MCF 10A (cell line): Measurements from ENCODE around the gene GPN2. TPM values are rescaled to one million over a fixed set of nuclear protein-coding genes. Genes with fewer than 3 reads are reported as not detected.

Source experiments
- BruUV-seq: library from RNA; stranded (reverse); fragments of 400-500 nt; replicated peaks from 2 replicates; lab custom pipeline; 2021; lab: Mats Ljungman, UMichigan
- CTCF ChIA-PET: fragments of 300-600 bp; sonication (Branson Sonifier 250); formaldehyde crosslinking; extraction: SDS; loops from one replicate; lab custom pipeline; 2021; ENCODE audit warnings: antibody characterized with exemption, inconsistent platforms; lab: Yijun Ruan, JAX
- POLR2A ChIA-PET: fragments of 300-600, 350-650 bp; sonication (Branson Sonifier 250); formaldehyde crosslinking; extraction: SDS; loops from one replicate; lab custom pipeline; 2020; ENCODE audit warnings: antibody characterized with exemption, inconsistent platforms; lab: Yijun Ruan, JAX
- DNase-seq: peaks from one replicate; pipeline ENCODE4 v3.0.0-alpha.2; 2018; ENCODE audit not compliant: unreplicated experiment
- H3K27ac Mint-ChIP-seq: one replicate; pipeline ENCODE4 v1.8.0; 2022; ENCODE audit warnings: mild to moderate bottlenecking, low read depth, mixed read lengths; ENCODE audit not compliant: unreplicated experiment
- H3K27me3 Mint-ChIP-seq: one replicate; pipeline ENCODE4 v1.8.0; 2022; ENCODE audit warnings: mixed read lengths; ENCODE audit not compliant: insufficient read depth, unreplicated experiment
- H3K36me3 Mint-ChIP-seq: one replicate; pipeline ENCODE4 v1.8.0; 2022; ENCODE audit warnings: mild to moderate bottlenecking, moderate library complexity, mixed read lengths; ENCODE audit not compliant: insufficient read depth, unreplicated experiment
- H3K4me1 Mint-ChIP-seq: one replicate; pipeline ENCODE4 v1.8.0; 2022; ENCODE audit warnings: mixed read lengths; ENCODE audit not compliant: insufficient read depth, unreplicated experiment
- H3K4me3 Mint-ChIP-seq: one replicate; pipeline ENCODE4 v1.8.0; 2022; ENCODE audit warnings: mild to moderate bottlenecking, moderate library complexity, mixed read lengths; ENCODE audit not compliant: unreplicated experiment
- H3K9me3 Mint-ChIP-seq: one replicate; pipeline ENCODE4 v1.8.0; 2022; ENCODE audit warnings: mixed read lengths; ENCODE audit not compliant: unreplicated experiment
- intact Hi-C: fragments of 100-400 bp; cut with micrococcal nuclease; formaldehyde crosslinking; loops from 2 replicates; pipeline ENCODE4 v1.14.1; 2022
- total RNA-seq: library from RNA; stranded (reverse); gene quantifications from 2 replicates; pipeline ENCODE4 v1.2.3, GENCODE V29; 2022
- TF ChIP-seq, protein P1 (sequence below): fragments of 200-600 bp; IDR thresholded peaks from one replicate; pipeline ENCODE4 v1.8.0; 2022; ENCODE audit warnings: antibody characterized with exemption, mild to moderate bottlenecking; ENCODE audit not compliant: unreplicated experiment

Gene GPN2
- total RNA-seq, 1 experiment from 2014 or later = 39.7 TPM

DNA sequence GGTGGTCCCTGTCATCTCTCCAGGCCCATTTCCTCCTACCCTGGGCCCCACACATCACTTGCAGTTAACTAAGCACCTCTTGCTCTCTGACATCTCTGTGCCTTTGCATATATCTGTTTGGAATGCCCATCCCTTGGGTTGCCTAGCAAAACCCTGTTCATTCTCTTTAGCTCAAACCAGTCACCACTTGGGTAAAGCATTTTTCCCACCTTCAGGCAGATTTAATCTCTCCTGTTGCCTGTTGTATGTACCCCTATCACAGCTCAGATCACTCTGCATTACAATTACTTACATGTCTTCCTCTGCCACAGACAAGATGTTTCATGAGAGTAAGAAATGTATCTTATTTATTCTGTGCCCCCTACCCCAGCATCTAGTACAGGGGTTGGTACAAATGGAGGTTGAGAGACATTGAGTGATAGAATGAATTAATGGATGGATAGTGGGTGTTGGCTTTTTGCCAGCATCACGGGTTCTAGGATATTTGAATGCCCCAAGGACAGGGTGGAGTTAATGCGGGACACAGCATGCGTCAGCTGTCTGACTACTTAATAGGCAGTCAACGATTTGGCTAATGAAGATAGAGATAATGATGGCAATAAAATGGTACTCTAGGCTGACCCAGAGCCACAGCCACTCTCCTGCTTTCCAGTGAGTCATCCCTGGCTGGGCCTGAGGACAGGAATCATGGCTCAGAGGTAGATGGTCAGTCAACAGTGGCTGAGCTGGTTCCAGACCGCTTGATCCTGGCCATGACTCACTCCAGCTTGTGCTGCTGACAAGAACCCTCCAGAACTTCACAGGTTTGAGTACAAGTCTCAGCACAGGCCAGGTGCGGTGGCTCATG is 17.2 kb upstream of the GPN2 start:
- TF ChIP-seq, protein P1, sequence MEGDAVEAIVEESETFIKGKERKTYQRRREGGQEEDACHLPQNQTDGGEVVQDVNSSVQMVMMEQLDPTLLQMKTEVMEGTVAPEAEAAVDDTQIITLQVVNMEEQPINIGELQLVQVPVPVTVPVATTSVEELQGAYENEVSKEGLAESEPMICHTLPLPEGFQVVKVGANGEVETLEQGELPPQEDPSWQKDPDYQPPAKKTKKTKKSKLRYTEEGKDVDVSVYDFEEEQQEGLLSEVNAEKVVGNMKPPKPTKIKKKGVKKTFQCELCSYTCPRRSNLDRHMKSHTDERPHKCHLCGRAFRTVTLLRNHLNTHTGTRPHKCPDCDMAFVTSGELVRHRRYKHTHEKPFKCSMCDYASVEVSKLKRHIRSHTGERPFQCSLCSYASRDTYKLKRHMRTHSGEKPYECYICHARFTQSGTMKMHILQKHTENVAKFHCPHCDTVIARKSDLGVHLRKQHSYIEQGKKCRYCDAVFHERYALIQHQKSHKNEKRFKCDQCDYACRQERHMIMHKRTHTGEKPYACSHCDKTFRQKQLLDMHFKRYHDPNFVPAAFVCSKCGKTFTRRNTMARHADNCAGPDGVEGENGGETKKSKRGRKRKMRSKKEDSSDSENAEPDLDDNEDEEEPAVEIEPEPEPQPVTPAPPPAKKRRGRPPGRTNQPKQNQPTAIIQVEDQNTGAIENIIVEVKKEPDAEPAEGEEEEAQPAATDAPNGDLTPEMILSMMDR = no peak
- peak; percentile 88 for DNase-seq
- intact Hi-C loops = loop anchor here (2.0 kb wide), 1 partner anchor 14 kb away; the partner anchor contains the start of gene NUDC

DNA sequence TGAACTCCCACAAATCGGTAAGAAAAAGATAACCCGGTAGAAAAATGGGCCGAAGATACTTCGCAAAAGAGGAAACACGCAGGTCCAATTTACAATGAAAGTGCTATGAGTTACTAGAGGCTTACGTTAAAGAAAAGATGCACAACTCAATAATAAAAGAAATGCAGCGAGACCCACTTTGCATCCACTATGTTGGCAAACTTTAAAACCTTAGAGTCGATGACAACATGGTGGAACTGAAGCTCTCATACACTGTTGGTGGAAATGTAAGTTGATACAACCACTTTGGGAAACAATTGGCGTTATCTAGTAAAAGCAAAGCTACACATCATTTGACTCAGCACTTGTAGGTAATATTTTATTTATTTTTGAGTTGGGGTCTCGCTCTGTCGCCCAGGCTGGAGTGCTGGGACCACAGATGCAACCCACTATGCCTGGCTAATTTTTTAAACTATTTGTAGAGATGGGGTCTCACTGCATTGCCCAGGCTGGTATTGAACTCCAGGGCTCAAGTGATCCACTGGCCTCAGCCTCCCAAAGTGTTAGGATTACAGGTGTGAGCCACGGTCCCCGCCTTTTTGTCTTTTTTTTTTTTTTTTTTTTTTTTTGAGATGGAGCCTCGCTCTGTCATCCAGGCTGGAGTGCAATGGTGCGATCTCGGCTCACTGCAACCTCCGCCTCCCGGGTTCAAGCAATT is 10.9 kb upstream of the GPN2 start:
- TF ChIP-seq, protein P1 = no peak
- no TSS peak for BruUV-seq
- intact Hi-C loops = no loop called here
- peak overlapping the region; percentile 98 for H3K27ac Mint-ChIP-seq
- H3K36me3 Mint-ChIP-seq = peaks cover 34% of the 10 kb centered on the region
- POLR2A ChIA-PET = interaction anchor here (0.7 to 6.3 kb wide), 24 partner anchors 8 to 899 kb away, joined by 3 to 103 read pairs (median 6); partner anchors contain the start of genes GPN2, KDF1, NUDC and RPS6KA1
- no peaks in the 10 kb centered on the region for H3K27me3 Mint-ChIP-seq
- CTCF ChIA-PET = interaction anchor here (0.6 to 0.7 kb wide), 2 partner anchors 98 to 707 kb away, joined by 4 to 5 read pairs; no protein-coding TSS in a partner anchor
- peaks cover 13% of the 10 kb centered on the region for H3K4me1 Mint-ChIP-seq
- no peaks in the 10 kb centered on the region for H3K9me3 Mint-ChIP-seq
- DNase-seq = no peak
- H3K4me3 Mint-ChIP-seq = peak overlapping the region; percentile 90

More for the DNA sequence above, 17.2 kb upstream of the GPN2 start:
- Mint-ChIP-seq H3K9me3 (no peaks in the 10 kb centered on the region), H3K4me1 (peaks cover 15% of the 10 kb centered on the region), H3K27me3 (no peaks in the 10 kb centered on the region), H3K27ac (peak overlapping the region; percentile 6), H3K4me3 (no peak overlapping the region), H3K36me3 (no peaks in the 10 kb centered on the region)
- ChIA-PET CTCF (interaction anchor here (0.6 kb wide), 1 partner anchor 107 kb away, joined by 4 read pairs; no protein-coding TSS in a partner anchor), POLR2A (interaction anchor here (0.6 to 2.2 kb wide), 5 partner anchors 13 to 1509 kb away, joined by 3 to 5 read pairs (median 4); partner anchors contain the start of genes GPN2 and NUDC)
- BruUV-seq = no TSS peak

DNA sequence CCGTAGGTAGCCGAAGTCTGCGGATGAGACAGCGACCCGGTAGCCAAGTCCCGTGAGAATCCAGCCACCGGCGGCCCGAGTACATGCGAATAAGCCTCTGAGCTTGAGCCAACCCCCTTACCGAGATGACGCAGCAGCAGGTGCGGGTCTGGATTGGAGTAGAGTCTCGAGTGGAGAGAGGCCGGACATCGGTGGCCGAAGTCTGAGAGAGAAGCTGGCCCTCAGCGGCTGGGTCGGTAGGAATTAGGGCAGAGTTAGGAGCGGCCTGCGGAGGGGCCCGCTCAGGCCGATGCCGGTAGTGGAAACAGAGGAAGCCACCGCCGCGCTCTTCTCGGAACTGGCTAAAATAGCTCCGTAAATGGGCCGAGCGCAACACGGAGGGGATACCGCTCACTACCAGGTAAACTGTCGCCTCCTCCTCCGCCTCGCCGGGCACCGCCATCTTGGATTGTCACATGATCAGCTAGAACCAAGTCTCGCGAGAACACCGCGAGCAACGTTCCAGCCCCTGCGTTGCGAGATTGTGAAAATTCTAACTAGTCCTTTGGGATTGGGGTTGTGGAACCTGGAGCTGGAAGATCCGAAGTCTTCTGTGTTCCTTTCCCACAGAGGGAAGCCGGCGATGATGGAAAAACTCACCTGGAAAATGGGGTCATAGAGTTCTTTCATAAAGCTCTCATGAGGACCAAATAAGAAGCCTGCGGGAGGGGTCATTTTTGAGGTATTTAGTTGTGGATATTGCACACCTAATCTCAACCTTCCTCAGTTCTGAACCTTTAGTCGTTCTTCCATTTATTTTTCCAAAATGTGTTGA is 10.1 kb upstream of the GPN2 start, which contains the start of gene GPATCH3:
Gene GPATCH3, minus strand, starts transcription at position 467 of the 814 bp plus-strand sequence. Its CDS starts 25 bp downstream, at position 442.
- intact Hi-C loops = no loop called here
- Mint-ChIP-seq H3K9me3 (no peaks in the 10 kb centered on the region), H3K36me3 (peaks cover 40% of the 10 kb centered on the region), H3K4me1 (peaks cover 15% of the 10 kb centered on the region), H3K4me3 (peak within 1 kb of the TSS; percentile 90), H3K27me3 (no peaks in the 10 kb centered on the region), H3K27ac (peak within 1 kb of the TSS; percentile 98)
- TF ChIP-seq, protein P1 = no peak
- BruUV-seq = TSS peak; percentile 83
- ChIA-PET CTCF (interaction anchor here (0.6 to 1.7 kb wide), 5 partner anchors 9 to 707 kb away, joined by 3 to 8 read pairs (median 4); no protein-coding TSS in a partner anchor), POLR2A (interaction anchor here (0.7 to 6.3 kb wide), 29 partner anchors 8 to 900 kb away, joined by 3 to 103 read pairs (median 6); partner anchors contain the start of genes GPN2, KDF1, NUDC and RPS6KA1)
- DNase-seq = peak; percentile 94
